DMS114 treated with DMSO at 0.1 percent for 48 hours (cell line): ENCODE data around the gene OSBPL1A.

Experiments used
- DNase-seq: peaks from one replicate; lab custom pipeline; 2025; ENCODE audit not compliant: unreplicated experiment; lab: John Stamatoyannopoulos, UW

Gene OSBPL1A

GRCh38 chr18:24344509-24344908 is 53.1 kb downstream of the OSBPL1A start:
- DNase-seq: no peak

GRCh38 chr18:24342347-24342746 is 55.3 kb downstream of the OSBPL1A start:
- DNase-seq: no peak

- DNase-seq: no peak
Measured at GRCh38 chr18:24341361-24341760, 56.3 kb downstream of the OSBPL1A start.

- DNase-seq: no peak
Measured at GRCh38 chr18:24333084-24333483, 64.5 kb downstream of the OSBPL1A start.

GRCh38 chr18:24326211-24326610 is 71.4 kb downstream of the OSBPL1A start:
- no peak for DNase-seq

GRCh38 chr18:24322584-24323136 is 75.0 kb downstream of the OSBPL1A start:
- no peak for DNase-seq

- no peak for DNase-seq
Measured at GRCh38 chr18:24321071-24321470, 76.6 kb downstream of the OSBPL1A start.

GRCh38 chr18:24319757-24320156 is 77.9 kb downstream of the OSBPL1A start:
- no peak for DNase-seq

- DNase-seq: no peak
Measured at GRCh38 chr18:24317370-24317769, 80.3 kb downstream of the OSBPL1A start.

GRCh38 chr18:24315170-24315569 is 82.5 kb downstream of the OSBPL1A start:
- DNase-seq: no peak

GRCh38 chr18:24306201-24306600 is 91.4 kb downstream of the OSBPL1A start:
- no peak for DNase-seq

- no peak for DNase-seq
Measured at GRCh38 chr18:24300703-24301102, 96.9 kb downstream of the OSBPL1A start.

- DNase-seq: no peak
Measured at GRCh38 chr18:24296276-24296675, 101.3 kb downstream of the OSBPL1A start.

- DNase-seq: no peak
Measured at GRCh38 chr18:24293254-24293653, 104.4 kb downstream of the OSBPL1A start.

GRCh38 chr18:24278591-24278990 is 119.0 kb downstream of the OSBPL1A start:
- no peak for DNase-seq

GRCh38 chr18:24277516-24278195 is 120.0 kb downstream of the OSBPL1A start:
- DNase-seq: no peak

- no peak for DNase-seq
Measured at GRCh38 chr18:24276994-24277393, 120.6 kb downstream of the OSBPL1A start.

- DNase-seq: no peak
Measured at GRCh38 chr18:24274837-24275236, 122.8 kb downstream of the OSBPL1A start.

GRCh38 chr18:24273596-24273995 is 124.0 kb downstream of the OSBPL1A start:
- DNase-seq: no peak

GRCh38 chr18:24272229-24272525 is 125.4 kb downstream of the OSBPL1A start:
- no peak for DNase-seq

GRCh38 chr18:24271381-24272228 is 126.0 kb downstream of the OSBPL1A start:
- peak; percentile 58 for DNase-seq

GRCh38 chr18:24270937-24271380 is 126.7 kb downstream of the OSBPL1A start:
- DNase-seq: peak; percentile 32
